Panc1 (cell line): ENCODE measurements around the gene SFTPA1. TPM values are rescaled to one million over a fixed set of nuclear protein-coding genes. Genes with fewer than 3 reads are reported as not detected.
"Not testable (repeated sequence)": the region's sequence is repeated elsewhere in the genome, so short reads cannot be mapped to it uniquely, and the experiment has no call there.

Experiments used
- ATAC-seq: fragments of 200-7000 bp; cut with Tn5 transposase; 2 replicates; pipeline ENCODE4 v1.9.1; 2020; ENCODE audit warnings: mild to moderate bottlenecking, moderate library complexity
- BruUV-seq: library from RNA; stranded (reverse); fragments of 400-500 nt; replicated peaks from 2 replicates; lab custom pipeline; 2021; lab: Mats Ljungman, UMichigan
- CTCF ChIA-PET: fragments of 300-600 bp; sonication (Branson Sonifier 250); formaldehyde crosslinking; loops from one replicate; lab custom pipeline; 2022; ENCODE audit warnings: antibody characterized with exemption; lab: Charles Lee
- POLR2A ChIA-PET: fragments of 300-600 bp; sonication (Branson Sonifier 250); formaldehyde crosslinking; loops from one replicate; lab custom pipeline; 2022; ENCODE audit warnings: antibody characterized with exemption; lab: Charles Lee
- DNase-seq: peaks from one replicate; pipeline ENCODE4 v3.0.0-alpha.2; 2010; ENCODE audit warnings: low read depth, low spot score
- H3K27ac ChIP-seq: 2 replicates; pipeline ENCODE4 v1.5.1; 2011; ENCODE audit warnings: mild to moderate bottlenecking, low read length, inconsistent platforms
- H3K27me3 ChIP-seq: fragments of 200-500 bp; sonication (Bioruptor generic); 2 replicates; pipeline ENCODE4 v1.6.0; 2014; ENCODE audit warnings: low read length, inconsistent platforms; ENCODE audit not compliant: control insufficient read depth, insufficient read depth
- H3K36me3 ChIP-seq: fragments of 200-500 bp; sonication (Bioruptor generic); 2 replicates; pipeline ENCODE4 v1.5.1; 2014; ENCODE audit warnings: inconsistent platforms, mild to moderate bottlenecking, low read length, moderate library complexity; ENCODE audit not compliant: control insufficient read depth, insufficient read depth
- H3K4me1 ChIP-seq: 2 replicates; pipeline ENCODE4 v1.5.1; 2011; ENCODE audit warnings: inconsistent platforms, mild to moderate bottlenecking, low read length, moderate library complexity; ENCODE audit not compliant: control insufficient read depth, insufficient read depth
- H3K4me3 ChIP-seq, 2 experiments: 2 replicates each; pipeline ENCODE4 v1.5.1; 2011 to 2012; ENCODE audit warnings: low read depth in 2 of 2, low read length in 2 of 2, mild to moderate bottlenecking in 2 of 2, inconsistent platforms in 1 of 2, moderate library complexity in 1 of 2
- H3K9me3 ChIP-seq: fragments of 200-500 bp; sonication (Bioruptor generic); 2 replicates; pipeline ENCODE4 v1.5.1; 2014; ENCODE audit warnings: low read depth, mild to moderate bottlenecking, inconsistent platforms, low read length, moderate library complexity; ENCODE audit not compliant: control insufficient read depth, insufficient read depth
- CTCF ChIP-seq: fragments of 450-650 bp; IDR thresholded peaks from 2 replicates; pipeline ENCODE4 v1.5.1; 2017; ENCODE audit warnings: mild to moderate bottlenecking
- POLR2AphosphoS5 ChIP-seq: IDR thresholded peaks from 2 replicates; pipeline ENCODE4 v1.6.1; 2012; ENCODE audit warnings: mild to moderate bottlenecking, low read depth, low read length, moderate library complexity
- REST ChIP-seq, 2 experiments: IDR thresholded peaks; 2 replicates each; pipeline ENCODE4 v1.6.1; 2011 to 2012; ENCODE audit warnings: low read depth in 2 of 2, control low read depth in 1 of 2, low read length in 1 of 2, mild to moderate bottlenecking in 1 of 2, moderate library complexity in 1 of 2; ENCODE audit not compliant: insufficient read depth in 1 of 2
- SIN3A ChIP-seq: IDR thresholded peaks from 2 replicates; pipeline ENCODE4 v1.6.1; 2012; ENCODE audit warnings: low read depth, mild to moderate bottlenecking, low read length, moderate library complexity, borderline replicate concordance; ENCODE audit not compliant: insufficient read depth
- TCF7L2 ChIP-seq: IDR thresholded peaks from 2 replicates; pipeline ENCODE4 v1.6.1; 2011; ENCODE audit warnings: mild to moderate bottlenecking, low read depth, low read length, inconsistent platforms
- in situ Hi-C: cut with HindIII; loops from 2 replicates; pipeline ENCODE4 v1.10.0; 2016; ENCODE audit warnings: low sequenced_read_pairs, low pct_unique_long_range_greater_than_20kb
- intact Hi-C: fragments of 100-400 bp; cut with micrococcal nuclease; formaldehyde crosslinking; loops from one replicate; pipeline ENCODE4 v1.10.0; 2022; ENCODE audit not compliant: unreplicated experiment
- total RNA-seq: library from RNA; stranded (reverse); gene quantifications from one replicate; pipeline ENCODE4 v1.2.1, GENCODE V29; 2021; ENCODE audit not compliant: unreplicated experiment

The SFTPA1 gene
- total RNA-seq, 1 experiment from 2014 or later: 3.8 TPM

GRCh38 chr10:79588800-79589199, 21.9 kb upstream of the SFTPA1 start:
- POLR2A ChIA-PET: no interaction called here

GRCh38 chr10:79593377-79593776, 17.4 kb upstream of the SFTPA1 start:
- peaks cover 7% of the 10 kb centered on the region; the same call in 1 of the 2 replicates for H3K9me3 ChIP-seq
- intact Hi-C loops (no loop called here), in situ Hi-C loops (no loop called here)
- H3K4me3 ChIP-seq: no peak overlapping the region
- H3K4me1 ChIP-seq: no peaks in the 10 kb centered on the region
- no peak overlapping the region for H3K27ac ChIP-seq
- no peaks in the 10 kb centered on the region for H3K36me3 ChIP-seq
- no peak for ATAC-seq
- ChIA-PET CTCF (no interaction called here), POLR2A (no interaction called here)
- DNase-seq: no peak
- TF ChIP-seq SIN3A (no peak), CTCF (no peak), REST (IDR thresholded peaks at IDR 0.05; ENCODE audit: insufficient read depth in 1 of 2, low read depth in 2 of 2, low read length in 1 of 2) (no peak), POLR2AphosphoS5 (no peak), TCF7L2 (no peak)
- BruUV-seq: no TSS peak
- H3K27me3 ChIP-seq: peaks cover 14% of the 10 kb centered on the region

More at GRCh38 chr10:79588800-79589199, 21.9 kb upstream of the SFTPA1 start:
- ATAC-seq: no peak
- Histone ChIP-seq H3K4me3 (no peak overlapping the region), H3K27ac (no peak overlapping the region), H3K27me3 (peaks cover 25% of the 10 kb centered on the region), H3K4me1 (no peaks in the 10 kb centered on the region), H3K36me3 (no peaks in the 10 kb centered on the region), H3K9me3 (no peaks in the 10 kb centered on the region)
- in situ Hi-C loops (no loop called here), intact Hi-C loops (no loop called here)
- CTCF ChIA-PET: no interaction called here
- no peak for DNase-seq
- no peak for TF ChIP-seq POLR2AphosphoS5
- TF ChIP-seq TCF7L2: no peak
- TF ChIP-seq CTCF: no peak
- no peak for TF ChIP-seq SIN3A
- no TSS peak for BruUV-seq

- in situ Hi-C loops, H3K36me3 ChIP-seq, H3K27ac ChIP-seq, H3K4me3 ChIP-seq, BruUV-seq, intact Hi-C loops, ATAC-seq, CTCF ChIA-PET, DNase-seq, H3K9me3 ChIP-seq, H3K27me3 ChIP-seq, H3K4me1 ChIP-seq, POLR2A ChIA-PET: not testable (repeated sequence)
These were observed 16.2 kb upstream of the SFTPA1 start for GRCh38 chr10:79594565-79594964.
